SK-N-SH (cell line): ENCODE data around the gene ACLY.

Experiments used
- EP300 ChIP-seq, 2 experiments: IDR thresholded peaks; 2 replicates each; pipeline versions ENCODE4 v1.4.0 to v1.6.1; 2012; ENCODE audit warnings: borderline replicate concordance in 1 of 2, low read depth in 1 of 2, low read length in 1 of 2
- EZH2phosphoT487 ChIP-seq: fragments of 200-600 bp; sonication (generic); IDR thresholded peaks from 2 replicates; pipeline ENCODE4 v1.6.1; 2017; ENCODE audit warnings: low read depth, mixed run types, mild to moderate bottlenecking, antibody characterized with exemption, moderate library complexity, borderline replicate concordance
- GABPA ChIP-seq: IDR thresholded peaks from 2 replicates; pipeline ENCODE4 v1.4.0; 2012; ENCODE audit warnings: low read depth, mild to moderate bottlenecking
- SMC3 ChIP-seq: IDR thresholded peaks from 2 replicates; pipeline ENCODE4 v1.6.1; 2012; ENCODE audit warnings: low read depth, low read length, improper control_type of control experiment
- TEAD4 ChIP-seq: IDR thresholded peaks from 2 replicates; pipeline ENCODE4 v1.4.0; 2012; ENCODE audit warnings: mild to moderate bottlenecking, borderline replicate concordance; ENCODE audit not compliant: insufficient read depth
- TF ChIP-seq, protein P1 (sequence below): fragments of 200-600 bp; sonication (generic); IDR thresholded peaks from 2 replicates; pipeline ENCODE4 v1.6.1; 2017; ENCODE audit warnings: antibody characterized with exemption, mild to moderate bottlenecking, moderate library complexity

DNA sequence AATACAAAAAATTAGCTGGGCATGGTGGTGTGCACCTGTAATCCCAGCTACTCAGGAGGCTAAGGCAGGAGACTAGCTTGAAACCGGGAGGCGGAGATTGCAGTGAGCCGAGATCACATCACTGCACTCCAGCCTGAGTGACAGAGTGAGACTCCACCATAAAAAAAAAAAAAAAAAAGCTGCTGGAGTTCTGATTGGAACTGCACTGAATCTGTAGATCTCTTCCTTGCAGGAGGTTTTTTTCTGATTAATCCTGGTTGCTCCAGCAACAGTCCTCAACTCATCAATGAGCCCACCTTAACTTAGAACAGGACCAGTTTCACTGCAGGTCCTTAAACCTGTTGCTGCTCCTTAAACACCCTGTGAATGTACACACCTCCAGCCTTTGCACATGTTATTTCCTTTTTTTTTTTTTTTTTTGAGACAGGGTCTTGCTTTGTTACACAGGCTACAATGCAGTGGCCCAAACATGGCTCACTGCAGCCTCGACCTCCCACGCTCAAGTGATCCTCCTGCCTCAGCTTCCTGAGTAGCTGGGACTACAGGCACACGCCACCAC lies 10.0 kb upstream of the ACLY start:
- TF ChIP-seq, protein P1, sequence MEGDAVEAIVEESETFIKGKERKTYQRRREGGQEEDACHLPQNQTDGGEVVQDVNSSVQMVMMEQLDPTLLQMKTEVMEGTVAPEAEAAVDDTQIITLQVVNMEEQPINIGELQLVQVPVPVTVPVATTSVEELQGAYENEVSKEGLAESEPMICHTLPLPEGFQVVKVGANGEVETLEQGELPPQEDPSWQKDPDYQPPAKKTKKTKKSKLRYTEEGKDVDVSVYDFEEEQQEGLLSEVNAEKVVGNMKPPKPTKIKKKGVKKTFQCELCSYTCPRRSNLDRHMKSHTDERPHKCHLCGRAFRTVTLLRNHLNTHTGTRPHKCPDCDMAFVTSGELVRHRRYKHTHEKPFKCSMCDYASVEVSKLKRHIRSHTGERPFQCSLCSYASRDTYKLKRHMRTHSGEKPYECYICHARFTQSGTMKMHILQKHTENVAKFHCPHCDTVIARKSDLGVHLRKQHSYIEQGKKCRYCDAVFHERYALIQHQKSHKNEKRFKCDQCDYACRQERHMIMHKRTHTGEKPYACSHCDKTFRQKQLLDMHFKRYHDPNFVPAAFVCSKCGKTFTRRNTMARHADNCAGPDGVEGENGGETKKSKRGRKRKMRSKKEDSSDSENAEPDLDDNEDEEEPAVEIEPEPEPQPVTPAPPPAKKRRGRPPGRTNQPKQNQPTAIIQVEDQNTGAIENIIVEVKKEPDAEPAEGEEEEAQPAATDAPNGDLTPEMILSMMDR, result no peak
- no peak for TF ChIP-seq SMC3
- TF ChIP-seq EZH2phosphoT487, result no peak
- TF ChIP-seq TEAD4, result no peak
- TF ChIP-seq EP300 (IDR thresholded peaks at IDR 0.05; ENCODE audit: borderline replicate concordance in 1 of 2, low read depth in 1 of 2, low read length in 1 of 2), result no peak
- TF ChIP-seq GABPA, result no peak
